DMS53 (cell line): ENCODE results near the gene KAT6B.
A peak's percentile ranks its signal among the peaks of the same experiment; 100 is the strongest.

Source experiments
- DNase-seq: peaks from one replicate; lab custom pipeline; 2025; lab: John Stamatoyannopoulos, UW

KAT6B gene

GRCh38 chr10:75068523-75068922 is 242.1 kb downstream of the KAT6B start:
- no peak for DNase-seq

DNA sequence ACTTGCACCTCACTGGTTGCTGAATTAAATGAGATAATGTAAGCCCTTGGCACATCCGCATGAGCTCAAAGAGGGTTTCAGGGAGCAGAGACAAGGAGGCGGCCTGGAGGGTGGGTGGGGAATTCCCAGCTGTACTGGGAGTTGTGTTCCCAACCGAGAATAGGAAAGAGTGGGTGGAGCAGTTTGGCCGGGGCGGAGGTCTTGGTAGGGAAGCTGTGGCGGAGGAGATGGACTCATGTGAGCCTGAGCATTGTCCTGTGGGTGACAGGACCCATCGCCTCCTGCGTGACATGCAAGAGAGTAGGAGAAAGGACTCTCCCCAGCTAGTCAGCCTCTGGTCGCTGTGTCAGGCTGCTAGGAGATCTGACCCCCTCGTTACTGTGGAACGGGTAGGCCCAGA is 244.1 kb downstream of the KAT6B start:
- DNase-seq, result no peak

GRCh38 chr10:75070961-75071428 is 244.6 kb downstream of the KAT6B start:
- DNase-seq, result no peak

- DNase-seq, result no peak
Measured at GRCh38 chr10:75071756-75072155, 245.4 kb downstream of the KAT6B start.

GRCh38 chr10:75072727-75073126 is 246.3 kb downstream of the KAT6B start:
- DNase-seq, result no peak

DNA sequence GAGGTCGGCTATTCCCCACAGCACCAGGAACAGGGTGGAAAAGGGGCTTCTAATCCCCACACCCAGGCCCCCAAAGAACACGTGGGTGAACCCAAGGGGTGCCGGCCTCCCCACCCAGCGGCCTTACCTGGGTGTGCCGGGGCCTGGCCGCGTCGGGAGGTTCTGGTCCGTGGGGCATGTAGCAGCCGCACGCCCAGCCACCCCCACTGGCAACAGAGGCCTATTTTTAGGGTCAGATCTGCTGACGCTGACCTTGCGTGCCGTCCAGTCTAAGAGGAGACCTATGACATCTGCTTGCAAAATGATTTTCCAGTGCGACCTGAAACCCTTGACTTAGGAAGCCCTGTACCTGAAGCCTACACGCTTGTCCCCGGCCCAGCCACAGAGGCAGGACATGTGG is 247.0 kb downstream of the KAT6B start:
- no peak for DNase-seq

- no peak for DNase-seq
Measured at GRCh38 chr10:75074711-75075445, 248.5 kb downstream of the KAT6B start.

- DNase-seq, result no peak
Measured at GRCh38 chr10:75076348-75076747, 249.9 kb downstream of the KAT6B start.

DNA sequence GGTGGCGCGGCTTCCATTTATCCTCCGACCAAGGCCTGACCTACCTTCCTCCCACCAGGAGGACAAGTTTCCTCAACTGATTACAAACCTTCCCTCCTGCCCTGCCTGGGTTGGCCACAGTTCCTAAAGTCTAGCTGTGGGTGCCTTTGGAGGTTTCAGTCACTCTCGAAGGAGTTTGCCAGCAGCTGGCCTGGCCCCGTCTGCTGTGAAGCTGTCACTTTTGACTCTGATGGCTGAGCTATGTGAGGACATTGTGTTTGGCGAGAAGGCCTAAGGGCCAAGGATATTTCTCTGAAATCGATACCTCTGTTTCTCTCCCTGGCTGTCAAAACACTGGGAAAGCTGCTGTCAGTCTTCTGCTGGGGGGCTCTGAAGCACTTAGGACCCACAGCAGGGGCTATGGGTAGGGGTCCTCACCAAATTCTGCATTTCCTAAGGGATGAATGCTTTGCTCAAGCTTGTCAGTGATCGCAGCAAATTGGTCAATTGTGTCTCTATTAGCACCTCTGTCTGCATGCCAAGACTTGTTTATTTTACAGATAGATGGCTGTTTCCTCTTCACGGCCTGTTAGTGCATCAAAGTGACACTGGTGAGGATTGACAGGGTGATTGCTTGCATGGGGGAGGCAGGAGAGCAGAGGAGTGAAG is 253.2 kb downstream of the KAT6B start:
- peak; percentile 33 for DNase-seq

- DNase-seq, result no peak
Measured at GRCh38 chr10:75080554-75080953, 254.2 kb downstream of the KAT6B start.

- DNase-seq, result no peak
Measured at GRCh38 chr10:75081379-75081778, 255.0 kb downstream of the KAT6B start.
